HepG2 (cell line): Measurements from ENCODE around the gene PIEZO2. TPM values are rescaled to one million over a fixed set of nuclear protein-coding genes. Genes with fewer than 3 reads are reported as not detected.

Source experiments
- ATAC-seq: fragments of 200-7000 bp; cut with Tn5 transposase; 3 replicates; pipeline ENCODE4 v1.9.1; 2020; ENCODE audit warnings: mild to moderate bottlenecking, moderate library complexity
- BruUV-seq: library from RNA; stranded (reverse); fragments of 400-500 nt; replicated peaks from 2 replicates; lab custom pipeline; 2021; lab: Mats Ljungman, UMichigan
- CTCF ChIA-PET: fragments of 300-600 bp; formaldehyde crosslinking; extraction: SDS; loops from one replicate; lab custom pipeline; 2021; ENCODE audit warnings: low total read pairs, inconsistent platforms, low intra/inter-chr PET ratio; lab: Yijun Ruan, JAX
- POLR2A ChIA-PET: fragments of 350-600 bp; sonication (Branson Sonifier 250); formaldehyde crosslinking; loops from one replicate; lab custom pipeline; 2020; ENCODE audit warnings: antibody characterized with exemption, inconsistent platforms; lab: Yijun Ruan, JAX
- DNase-seq: peaks from one replicate; pipeline ENCODE4 v3.0.0-alpha.2; 2015; ENCODE audit warnings: low spot score
- FAIRE-seq: peaks from 3 replicates; lab custom pipeline; 2011; peaks lifted over from hg19 to GRCh38; lab: Jason Lieb, UNC
- H2AFZ ChIP-seq: one replicate; pipeline ENCODE4 v1.6.1; 2011; ENCODE audit warnings: low read length, inconsistent platforms
- H3K27ac ChIP-seq: fragments of 300-600 bp; 3 replicates; pipeline ENCODE4 v1.8.0; 2011; ENCODE audit warnings: mixed run types, mild to moderate bottlenecking, mixed read lengths, low read length, inconsistent platforms; ENCODE audit not compliant: insufficient read depth; ENCODE audit errors: extremely low read length
- H3K27me3 ChIP-seq, 2 experiments: fragments of 200-600 bp in 1 of 2; 2 replicates in 1 of 2; 3 replicates in 1 of 2; pipeline versions ENCODE4 v1.6.0 to v1.8.0; 2011; ENCODE audit warnings: low read length in 2 of 2, mild to moderate bottlenecking in 2 of 2, moderate library complexity in 2 of 2, inconsistent platforms in 1 of 2; ENCODE audit not compliant: insufficient read depth in 2 of 2, control insufficient read depth in 1 of 2
- H3K36me3 ChIP-seq, 2 experiments: fragments of 200-600 bp in 1 of 2; replicated peaks in 1 of 2; 2 replicates in 1 of 2; 3 replicates in 1 of 2; pipeline versions ENCODE4 v1.5.1 to v1.8.0; 2011; ENCODE audit warnings: low read length in 2 of 2, inconsistent platforms in 1 of 2; ENCODE audit not compliant: insufficient read depth in 2 of 2, control insufficient read depth in 1 of 2
- H3K4me1 ChIP-seq: 2 replicates; pipeline ENCODE4 v1.5.1; 2012; ENCODE audit warnings: low read length, inconsistent platforms; ENCODE audit not compliant: insufficient read depth
- H3K4me2 ChIP-seq: 2 replicates; pipeline ENCODE4 v1.6.0; 2011; ENCODE audit warnings: low read depth, low read length, inconsistent platforms
- H3K4me3 ChIP-seq, 3 experiments: fragments of 200-600 bp in 1 of 3; sonication (generic), shearing (Covaris generic) in 1 of 3; replicated peaks in 1 of 3; 2 replicates each; pipeline ENCODE4 v1.5.1; 2011 to 2016; ENCODE audit warnings: low read length in 3 of 3, inconsistent platforms in 2 of 3, low read depth in 2 of 3, mild to moderate bottlenecking in 2 of 3, control low read depth in 1 of 3, mixed read lengths in 1 of 3; ENCODE audit not compliant: insufficient read depth in 1 of 3
- H3K79me2 ChIP-seq: one replicate; pipeline ENCODE4 v1.6.1; 2011; ENCODE audit warnings: low read length, inconsistent platforms; ENCODE audit not compliant: insufficient read depth
- H3K9ac ChIP-seq: 2 replicates; pipeline ENCODE4 v1.6.0; 2011; ENCODE audit warnings: mild to moderate bottlenecking, low read depth, low read length, inconsistent platforms; ENCODE audit not compliant: insufficient read depth
- H3K9me3 ChIP-seq: 2 replicates; pipeline ENCODE4 v1.5.1; 2012; ENCODE audit warnings: mild to moderate bottlenecking, low read length
- H4K20me1 ChIP-seq: 2 replicates; pipeline ENCODE4 v1.6.0; 2011; ENCODE audit warnings: inconsistent platforms, mild to moderate bottlenecking, low read length, moderate library complexity; ENCODE audit not compliant: insufficient read depth
- BORCS8-MEF2B ChIP-seq: sonication (generic); formaldehyde crosslinking; IDR thresholded peaks from 2 replicates; pipeline ENCODE4 v1.8.0; 2022; ENCODE audit warnings: mild to moderate bottlenecking, missing genetic modification reagents
- DNMT3B ChIP-seq: conservative IDR thresholded peaks from 2 replicates; pipeline ENCODE4 v1.6.1; 2016; ENCODE audit warnings: missing biosample characterization, control low read depth
- FOXP1 ChIP-seq, 2 experiments: fragments of 450-650 bp in 1 of 2; IDR thresholded peaks; 2 replicates each; pipeline ENCODE4 v1.6.1; 2017 to 2018; ENCODE audit warnings: antibody characterized with exemption in 1 of 2
- GRHL1 ChIP-seq: sonication (generic); formaldehyde crosslinking; conservative IDR thresholded peaks from 2 replicates; pipeline ENCODE4 v1.8.0; 2022; ENCODE audit warnings: missing genetic modification reagents
- NFIB ChIP-seq: sonication (generic); formaldehyde crosslinking; IDR thresholded peaks from 2 replicates; pipeline ENCODE4 v1.9.0; 2021; ENCODE audit warnings: missing genetic modification reagents, mild to moderate bottlenecking, borderline replicate concordance
- NR2F6 ChIP-seq, 2 experiments: IDR thresholded peaks; 2 replicates each; pipeline ENCODE4 v1.6.1; 2016; ENCODE audit warnings: antibody characterized with exemption in 1 of 2, mild to moderate bottlenecking in 1 of 2
- SMAD9 ChIP-seq: sonication (generic); formaldehyde crosslinking; IDR thresholded peaks from 2 replicates; pipeline ENCODE4 v1.5.1; 2020; ENCODE audit warnings: mild to moderate bottlenecking, missing genetic modification reagents
- SRSF1 ChIP-seq: fragments of 200-400 bp; formaldehyde crosslinking; optimal IDR thresholded peaks from 2 replicates; pipeline ENCODE3; 2017; ENCODE audit warnings: mild to moderate bottlenecking, low read depth, low read length, moderate library complexity
- SRSF4 ChIP-seq: fragments of 200-400 bp; formaldehyde crosslinking; IDR thresholded peaks from one replicate; pipeline ENCODE4 v1.6.1; 2018; ENCODE audit warnings: mild to moderate bottlenecking, low read depth, low read length, moderate library complexity; ENCODE audit not compliant: poor library complexity, severe bottlenecking
- ZBTB26 ChIP-seq: IDR thresholded peaks from 2 replicates; pipeline ENCODE4 v1.6.1; 2016; ENCODE audit warnings: missing compliant biosample characterization, missing genetic modification reagents, borderline replicate concordance
- ZFP36L2 ChIP-seq: sonication (generic); formaldehyde crosslinking; IDR thresholded peaks from 2 replicates; pipeline ENCODE4 v1.4.0; 2020; ENCODE audit warnings: missing genetic modification reagents
- ZNF780A ChIP-seq: sonication (generic); formaldehyde crosslinking; IDR thresholded peaks from 2 replicates; pipeline ENCODE4 v1.8.0; 2022; ENCODE audit warnings: mild to moderate bottlenecking, missing genetic modification reagents, moderate library complexity
- WGBS: methylation state at CpG from one replicate; pipeline ENCODE4 v1.1.6; 2017; ENCODE audit warnings: low lambda C conversion rate; 5-methylcytosine and 5-hydroxymethylcytosine counted together
- in situ Hi-C: cut with HindIII; loops from 2 replicates; pipeline ENCODE4 v1.10.0; 2017; ENCODE audit warnings: low pct_unique_long_range_greater_than_20kb; ENCODE audit not compliant: extremely low pct_ligation_motif_present
- intact Hi-C: fragments of 100-400 bp; cut with micrococcal nuclease; formaldehyde crosslinking; loops from one replicate; pipeline ENCODE4 v1.10.0; 2022; ENCODE audit not compliant: unreplicated experiment
- polyA plus RNA-seq, 8 experiments: library from polyadenylated mRNA; depleted of rRNA in 3 of 8; stranded (reverse) in 7 of 8; unstranded in 1 of 8; fragments of >200 nt; fragmentation: Illumina TruSeq in 4 of 8; extraction: Trizol in 4 of 8; gene quantifications; 2 replicates each; pipeline versions ENCODE4 v1.2.1 to v1.2.3, GENCODE V29; 2011 to 2016; ENCODE audit warnings: low read depth in 4 of 8, missing spikeins in 1 of 8, mixed read lengths in 1 of 8; ENCODE audit not compliant: insufficient read depth in 1 of 8
- total RNA-seq, 5 experiments: library from RNA; depleted of rRNA; stranded (reverse); fragments of >200 nt; fragmentation: Illumina TruSeq; extraction: Trizol; gene quantifications; 2 replicates each; pipeline ENCODE4 v1.2.3, GENCODE V29; 2016; ENCODE audit warnings: low read depth in 1 of 5

PIEZO2 gene
- total and polyA plus RNA-seq, 2 of the 13 experiments (the other 11 are each of a cell fraction or from before 2014, with no cell fraction given) = 15.2 to 27.2 TPM

DNA sequence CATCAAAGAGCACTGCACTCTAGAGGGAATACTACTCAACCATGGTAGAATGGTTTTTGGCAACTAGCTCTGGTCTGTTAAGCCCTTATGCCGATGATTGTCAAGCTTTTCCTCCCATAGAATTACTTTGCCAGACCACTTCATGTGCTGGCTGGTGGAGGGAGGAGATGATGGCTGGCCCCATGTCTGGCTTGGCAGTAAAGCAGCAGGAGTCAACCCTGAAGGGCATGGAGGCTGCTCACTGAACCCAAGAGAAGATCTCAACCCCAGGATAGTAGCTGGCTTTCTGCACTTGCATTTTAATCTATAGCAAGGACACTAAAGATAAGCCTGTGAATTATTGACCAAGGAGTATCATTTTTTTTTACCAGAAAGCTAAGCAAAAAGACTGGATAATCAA is 309.9 kb downstream of the PIEZO2 start:
- Histone ChIP-seq H2AFZ (no peak overlapping the region), H3K9ac (no peak overlapping the region), H3K4me3 (no peak overlapping the region), H3K79me2 (no peaks in the 10 kb centered on the region), H3K36me3 (no peaks in the 10 kb centered on the region; a peak in 1 of 5 replicates), H4K20me1 (no peaks in the 10 kb centered on the region), H3K27ac (no peak overlapping the region), H3K27me3 (no peaks in the 10 kb centered on the region)
- POLR2A ChIA-PET = no interaction called here
- ATAC-seq (no peak), DNase-seq (no peak), FAIRE-seq (no peak)
- BruUV-seq = no TSS peak
- CTCF ChIA-PET = no interaction called here
- WGBS = 100% methylated on average over 1 of the region's 1 CpG
- in situ Hi-C loops (no loop called here), intact Hi-C loops (no loop called here)
- no peak for TF ChIP-seq ZBTB26 (CRISPR knock-in tag)
- TF ChIP-seq NFIB (CRISPR knock-in tag) = no peak
- TF ChIP-seq SRSF1 = no peak
- TF ChIP-seq FOXP1 (IDR thresholded peaks at IDR 0.05) = no peak
- no peak for TF ChIP-seq FOXP1 (CRISPR knock-in tag; IDR thresholded peaks at IDR 0.05)
- TF ChIP-seq SRSF4 = no peak
- no peak for TF ChIP-seq SMAD9 (CRISPR knock-in tag)
- no peak for TF ChIP-seq NR2F6 (IDR thresholded peaks at IDR 0.05)
- no peak for TF ChIP-seq NR2F6 (CRISPR knock-in tag; IDR thresholded peaks at IDR 0.05)
- no peak for TF ChIP-seq ZNF780A
- no peak for TF ChIP-seq BORCS8-MEF2B (CRISPR knock-in tag)
- TF ChIP-seq GRHL1 (CRISPR knock-in tag) = no peak
- no peak for TF ChIP-seq ZFP36L2 (CRISPR knock-in tag)
- no peak for TF ChIP-seq DNMT3B (CRISPR knock-in tag)
- TF ChIP-seq, all 625 proteins: peak for 0
- H3K4me1 ChIP-seq = no peaks in the 10 kb centered on the region
- no peaks in the 10 kb centered on the region for H3K9me3 ChIP-seq
- no peak overlapping the region for H3K4me2 ChIP-seq
